ENCODE measurements around the gene TNKS1BP1. TPM values are rescaled to one million over a fixed set of nuclear protein-coding genes. Genes with fewer than 3 reads are reported as not detected.

TNKS1BP1 gene
- total and polyA plus RNA-seq, 4 donors = 28.3 to 67.1 (median 47.0) TPM

DNA sequence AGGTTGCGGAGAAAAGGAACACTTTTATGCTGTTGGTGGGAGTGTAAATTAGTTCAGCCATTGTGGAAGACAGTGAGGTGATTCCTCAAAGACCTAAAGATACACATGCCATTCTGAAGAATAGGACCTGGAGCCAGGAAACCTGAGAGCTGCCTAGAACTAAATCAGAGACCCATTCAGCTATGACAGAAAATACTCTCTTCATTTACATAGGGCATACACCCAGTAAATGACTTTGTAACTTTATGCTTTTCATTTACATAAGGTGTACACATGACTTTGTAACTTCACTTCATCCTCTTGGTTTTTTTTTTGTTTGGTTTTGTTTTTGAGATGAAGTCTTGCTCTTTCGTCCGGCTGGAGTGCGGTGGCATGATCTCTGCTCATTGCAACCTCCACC is 62.6 kb downstream of the TNKS1BP1 start:
- no peak for DNase-seq (ENCODE audit: low spot score)
- peaks cover 0 to under 1% (median 0%) of the 10 kb centered on the region in 4 donors for H3K9me3 ChIP-seq (ENCODE audit: control insufficient read depth in 4 of 4, low read length in 3 of 4)
- no peaks in the 10 kb centered on the region for H3K27me3 ChIP-seq (ENCODE audit: control insufficient read depth in 4 of 4, insufficient read depth in 4 of 4, low read length in 3 of 4)
- H3K36me3 ChIP-seq (ENCODE audit: control insufficient read depth in 4 of 4, insufficient read depth in 3 of 4, low read depth in 1 of 4, low read length in 3 of 4) = no peaks in the 10 kb centered on the region
- H3K4me1 ChIP-seq (ENCODE audit: control insufficient read depth in 4 of 4, insufficient read depth in 4 of 4, low read length in 3 of 4) = no peaks in the 10 kb centered on the region
- TF ChIP-seq, protein P1, sequence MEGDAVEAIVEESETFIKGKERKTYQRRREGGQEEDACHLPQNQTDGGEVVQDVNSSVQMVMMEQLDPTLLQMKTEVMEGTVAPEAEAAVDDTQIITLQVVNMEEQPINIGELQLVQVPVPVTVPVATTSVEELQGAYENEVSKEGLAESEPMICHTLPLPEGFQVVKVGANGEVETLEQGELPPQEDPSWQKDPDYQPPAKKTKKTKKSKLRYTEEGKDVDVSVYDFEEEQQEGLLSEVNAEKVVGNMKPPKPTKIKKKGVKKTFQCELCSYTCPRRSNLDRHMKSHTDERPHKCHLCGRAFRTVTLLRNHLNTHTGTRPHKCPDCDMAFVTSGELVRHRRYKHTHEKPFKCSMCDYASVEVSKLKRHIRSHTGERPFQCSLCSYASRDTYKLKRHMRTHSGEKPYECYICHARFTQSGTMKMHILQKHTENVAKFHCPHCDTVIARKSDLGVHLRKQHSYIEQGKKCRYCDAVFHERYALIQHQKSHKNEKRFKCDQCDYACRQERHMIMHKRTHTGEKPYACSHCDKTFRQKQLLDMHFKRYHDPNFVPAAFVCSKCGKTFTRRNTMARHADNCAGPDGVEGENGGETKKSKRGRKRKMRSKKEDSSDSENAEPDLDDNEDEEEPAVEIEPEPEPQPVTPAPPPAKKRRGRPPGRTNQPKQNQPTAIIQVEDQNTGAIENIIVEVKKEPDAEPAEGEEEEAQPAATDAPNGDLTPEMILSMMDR (IDR thresholded peaks at IDR 0.05; ENCODE audit: low read depth, low read length, missing input control) = no peak
- TF ChIP-seq EGR1 (IDR thresholded peaks at IDR 0.05; ENCODE audit: low read depth in 2 of 2) (no peak), RXRA (IDR thresholded peaks at IDR 0.05) (no peak), TAF1 (conservative IDR thresholded peaks at IDR 0.05) (no peak), YY1 (IDR thresholded peaks at IDR 0.05) (no peak), HNF4A (conservative IDR thresholded peaks at IDR 0.05) (no peak), FOXA2 (IDR thresholded peaks at IDR 0.05) (no peak), GABPA (IDR thresholded peaks at IDR 0.05 in 1 of 2, conservative IDR thresholded peaks at IDR 0.05 in 1 of 2) (no peak), NR2F2 (IDR thresholded peaks at IDR 0.05) (no peak), RAD21 (IDR thresholded peaks at IDR 0.05) (no peak), JUND (IDR thresholded peaks at IDR 0.05) (no peak), FOXA1 (IDR thresholded peaks at IDR 0.05) (no peak), HNF4G (IDR thresholded peaks at IDR 0.05) (no peak), SP1 (IDR thresholded peaks at IDR 0.05) (no peak)
- TF ChIP-seq, protein P2, sequence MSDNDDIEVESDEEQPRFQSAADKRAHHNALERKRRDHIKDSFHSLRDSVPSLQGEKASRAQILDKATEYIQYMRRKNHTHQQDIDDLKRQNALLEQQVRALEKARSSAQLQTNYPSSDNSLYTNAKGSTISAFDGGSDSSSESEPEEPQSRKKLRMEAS (IDR thresholded peaks at IDR 0.05) = no peak
- TF ChIP-seq, protein P3, sequence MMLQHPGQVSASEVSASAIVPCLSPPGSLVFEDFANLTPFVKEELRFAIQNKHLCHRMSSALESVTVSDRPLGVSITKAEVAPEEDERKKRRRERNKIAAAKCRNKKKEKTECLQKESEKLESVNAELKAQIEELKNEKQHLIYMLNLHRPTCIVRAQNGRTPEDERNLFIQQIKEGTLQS (IDR thresholded peaks at IDR 0.05) = no peak
- TF ChIP-seq, protein P4, sequence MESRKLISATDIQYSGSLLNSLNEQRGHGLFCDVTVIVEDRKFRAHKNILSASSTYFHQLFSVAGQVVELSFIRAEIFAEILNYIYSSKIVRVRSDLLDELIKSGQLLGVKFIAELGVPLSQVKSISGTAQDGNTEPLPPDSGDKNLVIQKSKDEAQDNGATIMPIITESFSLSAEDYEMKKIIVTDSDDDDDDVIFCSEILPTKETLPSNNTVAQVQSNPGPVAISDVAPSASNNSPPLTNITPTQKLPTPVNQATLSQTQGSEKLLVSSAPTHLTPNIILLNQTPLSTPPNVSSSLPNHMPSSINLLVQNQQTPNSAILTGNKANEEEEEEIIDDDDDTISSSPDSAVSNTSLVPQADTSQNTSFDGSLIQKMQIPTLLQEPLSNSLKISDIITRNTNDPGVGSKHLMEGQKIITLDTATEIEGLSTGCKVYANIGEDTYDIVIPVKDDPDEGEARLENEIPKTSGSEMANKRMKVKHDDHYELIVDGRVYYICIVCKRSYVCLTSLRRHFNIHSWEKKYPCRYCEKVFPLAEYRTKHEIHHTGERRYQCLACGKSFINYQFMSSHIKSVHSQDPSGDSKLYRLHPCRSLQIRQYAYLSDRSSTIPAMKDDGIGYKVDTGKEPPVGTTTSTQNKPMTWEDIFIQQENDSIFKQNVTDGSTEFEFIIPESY (IDR thresholded peaks at IDR 0.05) = no peak
- TF ChIP-seq, protein P5, sequence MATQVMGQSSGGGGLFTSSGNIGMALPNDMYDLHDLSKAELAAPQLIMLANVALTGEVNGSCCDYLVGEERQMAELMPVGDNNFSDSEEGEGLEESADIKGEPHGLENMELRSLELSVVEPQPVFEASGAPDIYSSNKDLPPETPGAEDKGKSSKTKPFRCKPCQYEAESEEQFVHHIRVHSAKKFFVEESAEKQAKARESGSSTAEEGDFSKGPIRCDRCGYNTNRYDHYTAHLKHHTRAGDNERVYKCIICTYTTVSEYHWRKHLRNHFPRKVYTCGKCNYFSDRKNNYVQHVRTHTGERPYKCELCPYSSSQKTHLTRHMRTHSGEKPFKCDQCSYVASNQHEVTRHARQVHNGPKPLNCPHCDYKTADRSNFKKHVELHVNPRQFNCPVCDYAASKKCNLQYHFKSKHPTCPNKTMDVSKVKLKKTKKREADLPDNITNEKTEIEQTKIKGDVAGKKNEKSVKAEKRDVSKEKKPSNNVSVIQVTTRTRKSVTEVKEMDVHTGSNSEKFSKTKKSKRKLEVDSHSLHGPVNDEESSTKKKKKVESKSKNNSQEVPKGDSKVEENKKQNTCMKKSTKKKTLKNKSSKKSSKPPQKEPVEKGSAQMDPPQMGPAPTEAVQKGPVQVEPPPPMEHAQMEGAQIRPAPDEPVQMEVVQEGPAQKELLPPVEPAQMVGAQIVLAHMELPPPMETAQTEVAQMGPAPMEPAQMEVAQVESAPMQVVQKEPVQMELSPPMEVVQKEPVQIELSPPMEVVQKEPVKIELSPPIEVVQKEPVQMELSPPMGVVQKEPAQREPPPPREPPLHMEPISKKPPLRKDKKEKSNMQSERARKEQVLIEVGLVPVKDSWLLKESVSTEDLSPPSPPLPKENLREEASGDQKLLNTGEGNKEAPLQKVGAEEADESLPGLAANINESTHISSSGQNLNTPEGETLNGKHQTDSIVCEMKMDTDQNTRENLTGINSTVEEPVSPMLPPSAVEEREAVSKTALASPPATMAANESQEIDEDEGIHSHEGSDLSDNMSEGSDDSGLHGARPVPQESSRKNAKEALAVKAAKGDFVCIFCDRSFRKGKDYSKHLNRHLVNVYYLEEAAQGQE (IDR thresholded peaks at IDR 0.05) = no peak
- no peak overlapping the region for H3K9ac ChIP-seq (ENCODE audit: low read depth in 1 of 2, low read length in 2 of 2)
- WGBS = 73% methylated on average over 4 of the region's 4 CpGs
- H3K27ac ChIP-seq (ENCODE audit: low read depth in 1 of 2, low read length in 2 of 2) = no peak overlapping the region
- no peak overlapping the region for H3K4me3 ChIP-seq (ENCODE audit: low read depth in 1 of 3, low read length in 3 of 3)

Measured in liver (tissue), 9 donors.